GM23338 (cell line): Measurements from ENCODE around the gene NRK. TPM values are rescaled to one million over a fixed set of nuclear protein-coding genes. Genes with fewer than 3 reads are reported as not detected.
"Not testable (repeated sequence)": the region's sequence is repeated elsewhere in the genome, so short reads cannot be mapped to it uniquely, and the experiment has no call there.

Experiments used
- ATAC-seq: fragments of 200-7000 bp; cut with Tn5 transposase; 3 replicates; pipeline ENCODE4 v1.9.1; 2020
- DNase-seq: peaks from one replicate; pipeline ENCODE4 v3.0.0-alpha.2; 2015; ENCODE audit warnings: low spot score
- H2AFZ ChIP-seq: fragments of 200-600 bp; sonication (generic); 2 replicates; pipeline ENCODE4 v1.8.0; 2016; ENCODE audit warnings: antibody characterized with exemption, mild to moderate bottlenecking, moderate library complexity
- H3F3A ChIP-seq: fragments of 200-600 bp; sonication (generic); replicated peaks from 2 replicates; pipeline ENCODE4 v1.8.0; 2017; ENCODE audit warnings: antibody characterized with exemption, mixed run types, low read depth
- H3K27ac ChIP-seq: fragments of 200-600 bp; sonication (generic); 2 replicates; pipeline ENCODE4 v1.6.1; 2016; ENCODE audit warnings: low read depth
- H3K27me3 ChIP-seq: fragments of 200-600 bp; sonication (generic); 2 replicates; pipeline ENCODE4 v1.8.0; 2016; ENCODE audit warnings: mild to moderate bottlenecking, mixed run types, moderate library complexity; ENCODE audit not compliant: insufficient read depth
- H3K36me3 ChIP-seq: fragments of 200-600 bp; sonication (generic); 2 replicates; pipeline ENCODE4 v1.8.0; 2016; ENCODE audit warnings: mild to moderate bottlenecking; ENCODE audit not compliant: insufficient read depth
- H3K4me1 ChIP-seq: fragments of 200-600 bp; sonication (generic); 2 replicates; pipeline ENCODE4 v1.8.0; 2016; ENCODE audit warnings: mild to moderate bottlenecking, moderate library complexity; ENCODE audit not compliant: insufficient read depth
- H3K4me2 ChIP-seq: fragments of 200-600 bp; sonication (generic); 2 replicates; pipeline ENCODE4 v1.7.1; 2017; ENCODE audit warnings: mixed run types
- H3K4me3 ChIP-seq: fragments of 200-600 bp; sonication (generic); 2 replicates; pipeline ENCODE4 v1.6.1; 2016; ENCODE audit warnings: mixed run types
- H3K79me2 ChIP-seq: fragments of 200-600 bp; sonication (generic); replicated peaks from 2 replicates; pipeline ENCODE4 v1.8.0; 2017; ENCODE audit warnings: mild to moderate bottlenecking; ENCODE audit not compliant: insufficient read depth
- H3K9me2 ChIP-seq: fragments of 200-600 bp; sonication (generic); 2 replicates; pipeline ENCODE4 v1.8.0; 2017; ENCODE audit not compliant: insufficient read depth
- H4K20me1 ChIP-seq: fragments of 200-600 bp; sonication (generic); replicated peaks from 2 replicates; pipeline ENCODE4 v1.8.0; 2017; ENCODE audit warnings: mild to moderate bottlenecking; ENCODE audit not compliant: insufficient read depth
- H3K27ac Mint-ChIP-seq: 2 replicates; pipeline ENCODE4 v1.8.0; 2020; ENCODE audit warnings: inconsistent platforms, mild to moderate bottlenecking, moderate library complexity, mixed read lengths
- H3K27me3 Mint-ChIP-seq: 3 replicates; pipeline ENCODE4 v1.8.0; 2022; ENCODE audit warnings: low read depth, mild to moderate bottlenecking, moderate library complexity, mixed read lengths, inconsistent platforms; ENCODE audit not compliant: insufficient read depth, poor library complexity
- H3K36me3 Mint-ChIP-seq: 3 replicates; pipeline ENCODE4 v1.8.0; 2021; ENCODE audit warnings: low read depth, mild to moderate bottlenecking, inconsistent platforms, moderate library complexity, mixed read lengths
- H3K4me1 Mint-ChIP-seq: 3 replicates; pipeline ENCODE4 v1.8.0; 2020; ENCODE audit warnings: mild to moderate bottlenecking, inconsistent platforms, mixed read lengths
- H3K4me3 Mint-ChIP-seq: 3 replicates; pipeline ENCODE4 v1.8.0; 2021; ENCODE audit warnings: moderate library complexity, mild to moderate bottlenecking, inconsistent platforms, mixed read lengths
- H3K9me3 Mint-ChIP-seq: 3 replicates; pipeline ENCODE4 v1.8.0; 2020; ENCODE audit warnings: moderate library complexity, mild to moderate bottlenecking, inconsistent platforms, mixed read lengths
- CREB1 ChIP-seq: fragments of 250-450 bp; sonication (Bioruptor Pico); IDR thresholded peaks from 2 replicates; pipeline ENCODE4 v1.5.0; 2020; ENCODE audit warnings: low read depth, mild to moderate bottlenecking, moderate library complexity
- EZH2phosphoT487 ChIP-seq: fragments of 200-600 bp; sonication (generic); IDR thresholded peaks from one replicate; pipeline ENCODE4 v1.8.1; 2018; ENCODE audit warnings: antibody characterized with exemption; ENCODE audit not compliant: unreplicated experiment
- JUNB ChIP-seq: IDR thresholded peaks from one replicate; pipeline ENCODE4 v1.6.1; 2016; ENCODE audit warnings: antibody characterized with exemption; ENCODE audit not compliant: unreplicated experiment
- POLR2AphosphoS5 ChIP-seq: IDR thresholded peaks from 2 replicates; pipeline ENCODE4 v1.6.1; 2016; ENCODE audit warnings: antibody characterized with exemption, low read depth
- STAT1 ChIP-seq: IDR thresholded peaks from one replicate; pipeline ENCODE4 v1.6.1; 2016; ENCODE audit warnings: antibody characterized with exemption; ENCODE audit not compliant: unreplicated experiment
- ZNF114 ChIP-seq: fragments of 250-450 bp; sonication (Bioruptor Pico); IDR thresholded peaks from 2 replicates; pipeline ENCODE4 v1.5.0; 2020; ENCODE audit warnings: mild to moderate bottlenecking, moderate library complexity
- polyA plus RNA-seq: library from polyadenylated mRNA; unstranded; fragments of >200 nt; fragmentation: Nextera tagmentation; extraction: Ambion mirVana; gene quantifications from 2 replicates; pipeline ENCODE4 v1.2.1, GENCODE V29; 2016
- total RNA-seq: library from RNA; depleted of rRNA; stranded (reverse); fragments of >200 nt; shearing (Covaris generic); gene quantifications from 2 replicates; pipeline ENCODE4 v1.2.3, GENCODE V29; 2014
- TF ChIP-seq, protein P1 (sequence below), 2 experiments: fragments of 200-600 bp in 1 of 2; sonication (generic) in 1 of 2; conservative IDR thresholded peaks; 2 replicates each; pipeline versions ENCODE4 v1.5.1 to v1.6.1; 2016 to 2017; ENCODE audit warnings: antibody characterized with exemption in 2 of 2, low read depth in 2 of 2, mild to moderate bottlenecking in 2 of 2, moderate library complexity in 1 of 2
- TF ChIP-seq, protein P2 (sequence below): fragments of 250-450 bp; sonication (Bioruptor Pico); IDR thresholded peaks from 2 replicates; pipeline ENCODE4 v1.5.0; 2020; ENCODE audit warnings: mild to moderate bottlenecking, moderate library complexity

Gene NRK
- total and polyA plus RNA-seq, 2 experiments from 2014 or later: 6.4 to 16.2 TPM

DNA sequence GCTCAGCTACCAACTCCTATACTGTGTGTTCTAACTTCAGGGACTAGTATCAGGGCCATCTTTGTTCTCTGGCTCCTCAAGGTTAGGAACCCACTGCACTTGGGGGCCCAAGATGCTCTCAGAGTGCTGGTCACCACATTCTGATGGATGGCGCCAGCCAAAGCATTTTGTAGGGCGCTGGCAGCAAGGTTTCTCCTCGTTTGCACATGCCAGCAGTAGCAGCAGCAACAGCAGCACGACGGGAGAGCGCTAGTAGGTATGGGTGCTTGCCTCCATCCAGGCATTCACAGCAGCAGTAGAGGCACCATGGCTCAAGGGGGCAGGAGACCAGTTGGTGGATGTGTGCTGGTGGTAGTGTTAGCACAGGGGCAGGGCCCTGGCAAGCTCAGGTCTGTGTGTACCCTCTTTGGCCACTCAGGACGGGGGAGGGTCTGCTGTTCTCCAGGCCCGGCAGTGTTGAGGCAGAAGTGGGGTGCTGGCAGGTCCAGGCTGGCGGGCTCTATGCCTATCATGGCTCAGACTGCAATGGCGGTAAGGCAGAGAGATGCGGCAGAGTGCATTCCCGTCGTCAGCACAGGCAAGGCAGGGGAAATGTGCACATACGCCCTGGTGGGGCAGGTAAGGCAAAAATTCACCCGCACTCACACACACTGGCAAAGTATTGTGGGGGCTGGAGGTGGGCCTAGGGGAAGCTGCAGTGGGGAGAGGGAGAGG lies 159.6 kb downstream of the NRK start (continued):
- TF ChIP-seq, protein P1, sequence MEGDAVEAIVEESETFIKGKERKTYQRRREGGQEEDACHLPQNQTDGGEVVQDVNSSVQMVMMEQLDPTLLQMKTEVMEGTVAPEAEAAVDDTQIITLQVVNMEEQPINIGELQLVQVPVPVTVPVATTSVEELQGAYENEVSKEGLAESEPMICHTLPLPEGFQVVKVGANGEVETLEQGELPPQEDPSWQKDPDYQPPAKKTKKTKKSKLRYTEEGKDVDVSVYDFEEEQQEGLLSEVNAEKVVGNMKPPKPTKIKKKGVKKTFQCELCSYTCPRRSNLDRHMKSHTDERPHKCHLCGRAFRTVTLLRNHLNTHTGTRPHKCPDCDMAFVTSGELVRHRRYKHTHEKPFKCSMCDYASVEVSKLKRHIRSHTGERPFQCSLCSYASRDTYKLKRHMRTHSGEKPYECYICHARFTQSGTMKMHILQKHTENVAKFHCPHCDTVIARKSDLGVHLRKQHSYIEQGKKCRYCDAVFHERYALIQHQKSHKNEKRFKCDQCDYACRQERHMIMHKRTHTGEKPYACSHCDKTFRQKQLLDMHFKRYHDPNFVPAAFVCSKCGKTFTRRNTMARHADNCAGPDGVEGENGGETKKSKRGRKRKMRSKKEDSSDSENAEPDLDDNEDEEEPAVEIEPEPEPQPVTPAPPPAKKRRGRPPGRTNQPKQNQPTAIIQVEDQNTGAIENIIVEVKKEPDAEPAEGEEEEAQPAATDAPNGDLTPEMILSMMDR (conservative IDR thresholded peaks at IDR 0.05; ENCODE audit: low read depth in 2 of 2): no peak
- TF ChIP-seq POLR2AphosphoS5 (no peak), STAT1 (no peak), JUNB (no peak), ZNF114 (CRISPR knock-in tag) (no peak)

DNA sequence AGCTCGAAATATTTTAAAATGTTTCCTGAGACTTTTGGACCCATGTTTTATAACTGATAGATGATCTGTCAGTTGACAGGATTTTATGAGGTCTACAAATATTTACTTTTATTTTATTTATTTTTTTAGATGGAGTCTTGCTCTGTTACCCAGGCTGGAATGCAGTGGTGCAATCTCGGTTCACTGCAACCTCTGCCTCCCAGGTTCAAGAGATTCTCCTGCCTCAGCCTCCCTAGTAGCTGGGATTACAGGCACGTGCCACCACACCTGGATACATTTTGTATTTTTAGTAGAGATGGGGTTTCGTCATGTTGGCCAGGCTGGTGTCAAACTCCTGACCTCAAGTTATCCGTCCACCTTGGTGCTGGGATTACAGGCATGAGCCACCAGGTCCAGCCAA lies 166.1 kb downstream of the NRK start:
- not testable (repeated sequence) for H3K27ac ChIP-seq, ATAC-seq, H3K4me3 Mint-ChIP-seq, H3K27me3 ChIP-seq, H3K27me3 Mint-ChIP-seq, H3K4me1 Mint-ChIP-seq, H4K20me1 ChIP-seq, H3K4me2 ChIP-seq, H3K36me3 ChIP-seq, H3K79me2 ChIP-seq, H3K9me2 ChIP-seq, DNase-seq, H3K4me3 ChIP-seq, H3K36me3 Mint-ChIP-seq, H2AFZ ChIP-seq, H3K27ac Mint-ChIP-seq, H3K4me1 ChIP-seq, H3F3A ChIP-seq
- peaks cover 45% of the 10 kb centered on the region for H3K9me3 Mint-ChIP-seq

DNA sequence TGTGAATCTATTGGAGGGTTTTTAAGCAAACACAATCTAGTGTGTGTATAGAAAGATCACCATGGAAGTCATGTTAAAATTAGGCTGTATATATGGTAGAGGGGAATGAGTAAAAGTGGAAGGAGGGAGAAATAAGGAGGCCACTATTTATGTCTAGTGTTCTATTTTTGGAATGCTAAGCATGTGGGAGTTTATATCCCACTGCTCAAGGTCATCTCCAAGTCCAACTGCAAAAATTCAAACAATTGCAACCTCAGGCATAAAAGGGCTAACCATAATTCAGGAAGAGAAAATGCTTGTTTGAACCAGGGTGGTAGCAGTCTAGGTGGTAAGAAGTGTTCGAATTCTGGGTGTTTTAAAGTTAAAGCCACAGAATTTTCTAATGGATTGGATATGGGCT lies 177.0 kb downstream of the NRK start:
- H3K4me1 Mint-ChIP-seq: no peaks in the 10 kb centered on the region
- H3K27me3 Mint-ChIP-seq: peaks cover 3% of the 10 kb centered on the region
- Histone ChIP-seq H3K4me3 (no peak overlapping the region), H3K4me1 (no peaks in the 10 kb centered on the region), H4K20me1 (no peaks in the 10 kb centered on the region), H3K27ac (no peak overlapping the region), H3K36me3 (no peaks in the 10 kb centered on the region), H2AFZ (no peak overlapping the region), H3K9me2 (no peaks in the 10 kb centered on the region), H3F3A (no peaks in the 10 kb centered on the region), H3K79me2 (no peaks in the 10 kb centered on the region), H3K27me3 (no peaks in the 10 kb centered on the region), H3K4me2 (no peak overlapping the region)
- DNase-seq (no peak), ATAC-seq (no peak)
- H3K9me3 Mint-ChIP-seq: peaks cover 43% of the 10 kb centered on the region
- no peak for TF ChIP-seq EZH2phosphoT487
- no peak overlapping the region for H3K4me3 Mint-ChIP-seq
- H3K27ac Mint-ChIP-seq: no peak overlapping the region
- H3K36me3 Mint-ChIP-seq: no peaks in the 10 kb centered on the region; the same call in 1 of the 3 replicates

DNA sequence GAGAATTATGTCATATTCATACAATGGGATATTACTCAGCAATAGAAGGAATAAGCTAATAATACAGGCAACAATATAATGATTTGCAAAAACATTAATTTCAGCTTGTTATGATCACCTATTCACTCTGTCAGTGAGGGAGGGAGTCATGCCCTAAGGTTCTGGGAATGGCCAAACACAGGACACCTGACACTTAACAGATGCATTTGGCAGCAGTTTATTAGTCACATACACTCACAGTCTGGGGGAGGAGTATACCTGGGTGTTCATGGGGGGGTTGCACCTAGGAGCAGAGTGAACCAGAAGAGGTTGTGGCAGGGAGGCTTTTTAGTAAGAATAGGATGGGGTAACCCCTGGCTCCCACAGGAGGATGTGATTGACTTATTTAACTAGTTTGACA lies 177.9 kb downstream of the NRK start:
- no peaks in the 10 kb centered on the region; the same call in 2 of the 3 replicates for H3K36me3 Mint-ChIP-seq
- no peak for DNase-seq
- TF ChIP-seq CREB1 (CRISPR knock-in tag) (no peak), STAT1 (no peak)
- TF ChIP-seq, protein P2, sequence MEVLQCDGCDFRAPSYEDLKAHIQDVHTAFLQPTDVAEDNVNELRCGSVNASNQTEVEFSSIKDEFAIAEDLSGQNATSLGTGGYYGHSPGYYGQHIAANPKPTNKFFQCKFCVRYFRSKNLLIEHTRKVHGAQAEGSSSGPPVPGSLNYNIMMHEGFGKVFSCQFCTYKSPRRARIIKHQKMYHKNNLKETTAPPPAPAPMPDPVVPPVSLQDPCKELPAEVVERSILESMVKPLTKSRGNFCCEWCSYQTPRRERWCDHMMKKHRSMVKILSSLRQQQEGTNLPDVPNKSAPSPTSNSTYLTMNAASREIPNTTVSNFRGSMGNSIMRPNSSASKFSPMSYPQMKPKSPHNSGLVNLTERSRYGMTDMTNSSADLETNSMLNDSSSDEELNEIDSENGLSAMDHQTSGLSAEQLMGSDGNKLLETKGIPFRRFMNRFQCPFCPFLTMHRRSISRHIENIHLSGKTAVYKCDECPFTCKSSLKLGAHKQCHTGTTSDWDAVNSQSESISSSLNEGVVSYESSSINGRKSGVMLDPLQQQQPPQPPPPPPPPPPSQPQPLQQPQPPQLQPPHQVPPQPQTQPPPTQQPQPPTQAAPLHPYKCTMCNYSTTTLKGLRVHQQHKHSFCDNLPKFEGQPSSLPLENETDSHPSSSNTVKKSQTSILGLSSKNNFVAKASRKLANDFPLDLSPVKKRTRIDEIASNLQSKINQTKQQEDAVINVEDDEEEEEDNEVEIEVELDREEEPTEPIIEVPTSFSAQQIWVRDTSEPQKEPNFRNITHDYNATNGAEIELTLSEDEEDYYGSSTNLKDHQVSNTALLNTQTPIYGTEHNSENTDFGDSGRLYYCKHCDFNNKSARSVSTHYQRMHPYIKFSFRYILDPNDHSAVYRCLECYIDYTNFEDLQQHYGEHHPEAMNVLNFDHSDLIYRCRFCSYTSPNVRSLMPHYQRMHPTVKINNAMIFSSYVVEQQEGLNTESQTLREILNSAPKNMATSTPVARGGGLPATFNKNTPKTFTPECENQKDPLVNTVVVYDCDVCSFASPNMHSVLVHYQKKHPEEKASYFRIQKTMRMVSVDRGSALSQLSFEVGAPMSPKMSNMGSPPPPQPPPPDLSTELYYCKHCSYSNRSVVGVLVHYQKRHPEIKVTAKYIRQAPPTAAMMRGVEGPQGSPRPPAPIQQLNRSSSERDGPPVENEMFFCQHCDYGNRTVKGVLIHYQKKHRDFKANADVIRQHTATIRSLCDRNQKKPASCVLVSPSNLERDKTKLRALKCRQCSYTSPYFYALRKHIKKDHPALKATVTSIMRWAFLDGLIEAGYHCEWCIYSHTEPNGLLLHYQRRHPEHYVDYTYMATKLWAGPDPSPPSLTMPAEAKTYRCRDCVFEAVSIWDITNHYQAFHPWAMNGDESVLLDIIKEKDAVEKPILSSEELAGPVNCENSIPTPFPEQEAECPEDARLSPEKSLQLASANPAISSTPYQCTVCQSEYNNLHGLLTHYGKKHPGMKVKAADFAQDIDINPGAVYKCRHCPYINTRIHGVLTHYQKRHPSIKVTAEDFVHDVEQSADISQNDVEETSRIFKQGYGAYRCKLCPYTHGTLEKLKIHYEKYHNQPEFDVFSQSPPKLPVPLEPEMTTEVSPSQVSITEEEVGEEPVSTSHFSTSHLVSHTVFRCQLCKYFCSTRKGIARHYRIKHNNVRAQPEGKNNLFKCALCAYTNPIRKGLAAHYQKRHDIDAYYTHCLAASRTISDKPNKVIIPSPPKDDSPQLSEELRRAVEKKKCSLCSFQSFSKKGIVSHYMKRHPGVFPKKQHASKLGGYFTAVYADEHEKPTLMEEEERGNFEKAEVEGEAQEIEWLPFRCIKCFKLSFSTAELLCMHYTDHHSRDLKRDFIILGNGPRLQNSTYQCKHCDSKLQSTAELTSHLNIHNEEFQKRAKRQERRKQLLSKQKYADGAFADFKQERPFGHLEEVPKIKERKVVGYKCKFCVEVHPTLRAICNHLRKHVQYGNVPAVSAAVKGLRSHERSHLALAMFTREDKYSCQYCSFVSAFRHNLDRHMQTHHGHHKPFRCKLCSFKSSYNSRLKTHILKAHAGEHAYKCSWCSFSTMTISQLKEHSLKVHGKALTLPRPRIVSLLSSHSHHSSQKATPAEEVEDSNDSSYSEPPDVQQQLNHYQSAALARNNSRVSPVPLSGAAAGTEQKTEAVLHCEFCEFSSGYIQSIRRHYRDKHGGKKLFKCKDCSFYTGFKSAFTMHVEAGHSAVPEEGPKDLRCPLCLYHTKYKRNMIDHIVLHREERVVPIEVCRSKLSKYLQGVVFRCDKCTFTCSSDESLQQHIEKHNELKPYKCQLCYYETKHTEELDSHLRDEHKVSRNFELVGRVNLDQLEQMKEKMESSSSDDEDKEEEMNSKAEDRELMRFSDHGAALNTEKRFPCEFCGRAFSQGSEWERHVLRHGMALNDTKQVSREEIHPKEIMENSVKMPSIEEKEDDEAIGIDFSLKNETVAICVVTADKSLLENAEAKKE (CRISPR knock-in tag): no peak

More for the DNA sequence above, 177.9 kb downstream of the NRK start:
- Histone ChIP-seq H3K27me3 (no peaks in the 10 kb centered on the region), H3K4me2 (no peak overlapping the region), H3K4me1 (no peaks in the 10 kb centered on the region), H3K36me3 (no peaks in the 10 kb centered on the region), H3F3A (no peaks in the 10 kb centered on the region), H3K9me2 (no peaks in the 10 kb centered on the region), H2AFZ (no peak overlapping the region), H4K20me1 (no peaks in the 10 kb centered on the region), H3K79me2 (no peaks in the 10 kb centered on the region), H3K4me3 (no peak overlapping the region), H3K27ac (no peak overlapping the region)
- Mint-ChIP-seq H3K4me1 (no peaks in the 10 kb centered on the region), H3K27ac (no peak overlapping the region), H3K9me3 (peaks cover 40% of the 10 kb centered on the region), H3K27me3 (peaks cover 3% of the 10 kb centered on the region), H3K4me3 (no peak overlapping the region)
- ATAC-seq: no peak
